Parathyroid adenoma (tissue), 2 donors: ENCODE results near the gene LRBA.

Experiments used
- H2AFZ ChIP-seq: fragments of 300-600 bp; sonication (generic); one replicate; pipeline ENCODE4 v1.7.0; 2017; ENCODE audit warnings: antibody characterized with exemption, mild to moderate bottlenecking
- H3K27ac ChIP-seq: fragments of 300-600 bp; sonication (generic); one replicate; pipeline ENCODE4 v1.7.0; 2017
- H3K27me3 ChIP-seq: fragments of 300-600 bp; sonication (generic); one replicate; pipeline ENCODE4 v1.7.0; 2017; ENCODE audit warnings: low read length; ENCODE audit not compliant: control insufficient read depth, insufficient read depth
- H3K36me3 ChIP-seq: fragments of 300-600 bp; sonication (generic); one replicate; pipeline ENCODE4 v1.7.0; 2017; ENCODE audit warnings: low read length; ENCODE audit not compliant: control insufficient read depth, insufficient read depth
- H3K4me1 ChIP-seq: fragments of 300-600 bp; sonication (generic); one replicate; pipeline ENCODE4 v1.7.0; 2017; ENCODE audit warnings: control low read depth
- H3K4me2 ChIP-seq: fragments of 300-600 bp; sonication (generic); one replicate; pipeline ENCODE4 v1.7.0; 2017; ENCODE audit warnings: low read length
- H3K4me3 ChIP-seq: fragments of 300-600 bp; sonication (generic); one replicate; pipeline ENCODE4 v1.7.0; 2017; ENCODE audit warnings: low read depth, low read length
- H3K79me2 ChIP-seq: fragments of 300-600 bp; sonication (generic); one replicate; pipeline ENCODE4 v1.7.0; 2017; ENCODE audit warnings: control low read depth
- H3K9ac ChIP-seq: fragments of 300-600 bp; sonication (generic); one replicate; pipeline ENCODE4 v1.7.0; 2017; ENCODE audit warnings: mild to moderate bottlenecking
- H3K9me3 ChIP-seq: fragments of 300-600 bp; sonication (generic); one replicate; pipeline ENCODE4 v1.7.0; 2017; ENCODE audit warnings: low read length; ENCODE audit not compliant: control insufficient read depth
- TF ChIP-seq, protein P1 (sequence below): fragments of 300-600 bp; sonication (generic); IDR thresholded peaks from one replicate; pipeline ENCODE4 v1.7.0; 2017; ENCODE audit warnings: antibody characterized with exemption, mild to moderate bottlenecking
- donor health status: primary hyperparathyroidism.

LRBA gene

DNA sequence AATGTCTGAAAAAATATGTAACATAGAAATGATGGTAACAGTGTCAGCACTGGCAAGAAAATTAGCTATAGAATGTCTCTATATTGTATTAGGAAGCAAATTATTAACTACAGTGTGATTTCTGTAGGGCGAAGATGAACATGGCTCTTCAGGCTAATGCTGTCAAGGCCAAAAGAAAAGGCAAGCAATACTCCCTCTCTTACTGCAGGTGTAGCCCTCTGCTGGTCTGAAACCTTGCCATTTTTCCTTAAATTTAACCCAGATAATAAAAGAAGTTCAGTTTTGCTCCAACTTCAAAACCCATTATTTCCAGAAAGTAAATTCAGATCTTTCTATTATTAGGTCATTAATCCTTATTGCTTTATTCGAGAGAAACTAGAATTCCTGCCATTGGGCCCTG, 215.9 kb downstream of the LRBA start:
- no peak overlapping the region for H2AFZ ChIP-seq
- no peak overlapping the region for H3K4me2 ChIP-seq
- no peaks in the 10 kb centered on the region for H3K9me3 ChIP-seq
- H3K27ac ChIP-seq = no peak overlapping the region
- H3K9ac ChIP-seq = no peak overlapping the region
- no peak overlapping the region for H3K4me3 ChIP-seq
- TF ChIP-seq, protein P1, sequence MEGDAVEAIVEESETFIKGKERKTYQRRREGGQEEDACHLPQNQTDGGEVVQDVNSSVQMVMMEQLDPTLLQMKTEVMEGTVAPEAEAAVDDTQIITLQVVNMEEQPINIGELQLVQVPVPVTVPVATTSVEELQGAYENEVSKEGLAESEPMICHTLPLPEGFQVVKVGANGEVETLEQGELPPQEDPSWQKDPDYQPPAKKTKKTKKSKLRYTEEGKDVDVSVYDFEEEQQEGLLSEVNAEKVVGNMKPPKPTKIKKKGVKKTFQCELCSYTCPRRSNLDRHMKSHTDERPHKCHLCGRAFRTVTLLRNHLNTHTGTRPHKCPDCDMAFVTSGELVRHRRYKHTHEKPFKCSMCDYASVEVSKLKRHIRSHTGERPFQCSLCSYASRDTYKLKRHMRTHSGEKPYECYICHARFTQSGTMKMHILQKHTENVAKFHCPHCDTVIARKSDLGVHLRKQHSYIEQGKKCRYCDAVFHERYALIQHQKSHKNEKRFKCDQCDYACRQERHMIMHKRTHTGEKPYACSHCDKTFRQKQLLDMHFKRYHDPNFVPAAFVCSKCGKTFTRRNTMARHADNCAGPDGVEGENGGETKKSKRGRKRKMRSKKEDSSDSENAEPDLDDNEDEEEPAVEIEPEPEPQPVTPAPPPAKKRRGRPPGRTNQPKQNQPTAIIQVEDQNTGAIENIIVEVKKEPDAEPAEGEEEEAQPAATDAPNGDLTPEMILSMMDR = no peak
- no peaks in the 10 kb centered on the region for H3K36me3 ChIP-seq
- H3K4me1 ChIP-seq = no peaks in the 10 kb centered on the region
- no peaks in the 10 kb centered on the region for H3K27me3 ChIP-seq
- no peaks in the 10 kb centered on the region for H3K79me2 ChIP-seq

DNA sequence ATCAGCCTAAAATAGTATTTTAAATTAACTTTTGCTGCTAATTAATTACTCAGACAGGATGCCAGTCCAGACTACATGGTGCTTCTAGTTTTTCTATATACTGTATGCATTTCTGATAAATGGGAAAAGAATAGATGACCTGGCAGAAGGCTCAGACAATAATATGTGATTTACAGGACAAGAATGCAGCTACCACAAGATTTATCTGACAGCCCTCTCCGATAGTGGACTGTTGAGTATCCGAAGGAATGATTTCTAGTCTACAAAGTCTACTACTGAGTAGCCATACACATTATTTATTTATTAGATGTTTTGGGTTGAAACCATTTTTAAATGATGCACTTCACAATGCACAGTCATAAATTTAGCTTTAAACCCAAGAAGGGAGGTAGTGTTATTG, 220.4 kb downstream of the LRBA start:
- TF ChIP-seq, protein P1 = no peak

DNA sequence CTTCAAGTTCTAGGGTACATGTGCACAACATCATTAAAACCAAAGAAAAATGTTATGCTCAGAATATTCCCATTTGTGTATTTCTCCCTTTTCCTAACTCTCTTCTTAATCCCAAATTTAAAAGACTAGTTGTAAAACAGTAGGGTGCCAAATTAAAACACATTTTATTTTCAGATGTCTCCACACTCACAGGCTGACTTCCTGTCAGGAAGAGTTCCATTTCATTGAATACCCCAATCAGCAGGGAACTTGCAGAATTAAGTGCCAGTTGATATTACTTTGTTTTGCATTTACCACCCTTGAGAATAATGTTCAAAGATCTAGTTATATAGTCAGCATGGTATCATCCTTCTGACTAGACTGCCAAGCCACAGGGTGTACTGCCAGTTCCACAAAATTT, 225.2 kb downstream of the LRBA start:
- Histone ChIP-seq H3K4me2 (no peak overlapping the region), H3K9me3 (no peaks in the 10 kb centered on the region), H3K79me2 (no peaks in the 10 kb centered on the region), H3K27me3 (no peaks in the 10 kb centered on the region), H3K9ac (no peak overlapping the region), H3K36me3 (no peaks in the 10 kb centered on the region), H3K4me1 (no peaks in the 10 kb centered on the region), H3K4me3 (no peak overlapping the region), H2AFZ (no peak overlapping the region), H3K27ac (no peak overlapping the region)
- TF ChIP-seq, protein P1 = no peak

More for the DNA sequence above, 220.4 kb downstream of the LRBA start:
- Histone ChIP-seq H3K27ac (no peak overlapping the region), H3K27me3 (no peaks in the 10 kb centered on the region), H3K9ac (no peak overlapping the region), H3K4me1 (no peaks in the 10 kb centered on the region), H3K36me3 (no peaks in the 10 kb centered on the region), H3K9me3 (no peaks in the 10 kb centered on the region), H3K4me2 (no peak overlapping the region), H3K79me2 (no peaks in the 10 kb centered on the region), H3K4me3 (no peak overlapping the region), H2AFZ (no peak overlapping the region)

DNA sequence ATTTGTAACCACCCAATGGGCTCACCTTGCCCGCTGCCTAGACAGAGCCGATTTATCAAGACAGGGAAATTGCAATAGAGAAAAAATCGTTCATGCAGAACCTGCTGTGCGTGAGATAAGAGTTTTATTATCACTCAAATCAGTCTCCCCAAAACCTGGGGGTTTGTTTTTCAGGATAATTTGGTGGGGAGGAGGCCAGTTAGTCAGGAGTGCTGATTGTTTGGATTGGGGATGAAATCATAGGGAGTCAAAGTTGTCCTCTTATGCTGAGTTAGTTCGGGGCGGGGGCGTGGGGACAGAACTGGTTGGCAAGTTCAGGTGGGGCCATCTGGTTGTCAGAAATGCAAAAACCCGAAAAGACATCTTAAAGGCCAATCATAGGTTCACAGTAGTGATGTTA, 230.1 kb downstream of the LRBA start:
- Histone ChIP-seq H3K27me3 (no peaks in the 10 kb centered on the region), H3K36me3 (no peaks in the 10 kb centered on the region), H3K4me3 (no peak overlapping the region), H2AFZ (no peak overlapping the region), H3K4me2 (no peak overlapping the region), H3K9ac (no peak overlapping the region), H3K4me1 (peaks cover 4% of the 10 kb centered on the region), H3K27ac (no peak overlapping the region), H3K79me2 (no peaks in the 10 kb centered on the region), H3K9me3 (no peaks in the 10 kb centered on the region)
- TF ChIP-seq, protein P1 = no peak

DNA sequence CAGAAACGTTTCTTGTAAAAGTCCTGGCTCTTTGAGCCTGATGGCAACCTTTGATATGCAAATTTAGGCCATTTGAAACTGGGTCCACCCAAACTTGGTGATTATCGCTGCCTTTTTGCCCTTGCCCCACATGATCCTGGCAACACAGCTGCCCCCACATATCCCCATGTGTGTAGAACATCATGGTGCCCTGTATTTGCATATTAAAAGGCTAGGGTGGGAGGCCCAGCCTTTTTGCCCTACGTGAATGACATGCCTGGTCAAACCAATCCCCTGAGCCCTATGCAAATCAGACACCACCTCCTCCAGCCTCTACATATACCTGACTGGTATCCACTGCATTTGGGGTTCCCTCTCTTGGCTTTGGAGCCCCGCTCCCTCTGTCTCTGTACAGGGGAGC, 230.8 kb downstream of the LRBA start:
- Histone ChIP-seq H3K4me2 (peak overlapping the region; percentile 17), H3K4me1 (peaks cover 4% of the 10 kb centered on the region), H3K4me3 (no peak overlapping the region), H2AFZ (no peak overlapping the region), H3K36me3 (no peaks in the 10 kb centered on the region), H3K9me3 (no peaks in the 10 kb centered on the region), H3K27me3 (no peaks in the 10 kb centered on the region), H3K27ac (no peak overlapping the region), H3K9ac (no peak overlapping the region), H3K79me2 (no peaks in the 10 kb centered on the region)
- TF ChIP-seq, protein P1 = no peak
